ENCODE measurements around the gene CHD6. TPM values are rescaled to one million over a fixed set of nuclear protein-coding genes. Genes with fewer than 3 reads are reported as not detected.

Gene CHD6
- total RNA-seq, 1 donor from 2014 or later, result 36.8 TPM

DNA sequence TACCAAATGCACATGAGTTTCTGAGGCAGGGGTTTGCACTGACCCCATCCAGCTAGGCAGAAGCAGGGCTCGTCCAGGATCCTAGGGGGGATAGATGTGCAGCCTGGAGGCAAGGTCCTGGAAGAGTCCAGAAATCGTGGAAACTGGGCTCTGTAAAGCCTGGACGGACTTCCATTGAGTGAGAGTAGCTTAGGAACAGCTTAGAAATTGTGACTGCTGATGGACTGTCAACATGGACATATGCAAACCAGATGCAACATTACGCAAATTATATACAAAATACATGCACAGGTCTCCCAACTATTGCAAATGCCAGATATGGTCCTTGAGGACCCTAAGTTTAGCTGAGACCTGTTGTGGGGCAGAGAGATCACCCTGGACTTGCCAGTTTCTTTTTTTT lies 246.8 kb downstream of the CHD6 start:
- intact Hi-C loops (cut with micrococcal nuclease), result no loop called here
- Mint-ChIP-seq H3K27ac (no peak overlapping the region), H3K36me3 (ENCODE audit: low read depth) (peaks cover 2% of the 10 kb centered on the region), H3K4me3 (no peak overlapping the region), H3K9me3 (peaks cover 6% of the 10 kb centered on the region), H3K27me3 (ENCODE audit: insufficient read depth) (peaks cover 31% of the 10 kb centered on the region), H3K4me1 (ENCODE audit: low read depth) (peaks cover 4% of the 10 kb centered on the region)
- no peak for DNase-seq (ENCODE audit: low spot score)

DNA sequence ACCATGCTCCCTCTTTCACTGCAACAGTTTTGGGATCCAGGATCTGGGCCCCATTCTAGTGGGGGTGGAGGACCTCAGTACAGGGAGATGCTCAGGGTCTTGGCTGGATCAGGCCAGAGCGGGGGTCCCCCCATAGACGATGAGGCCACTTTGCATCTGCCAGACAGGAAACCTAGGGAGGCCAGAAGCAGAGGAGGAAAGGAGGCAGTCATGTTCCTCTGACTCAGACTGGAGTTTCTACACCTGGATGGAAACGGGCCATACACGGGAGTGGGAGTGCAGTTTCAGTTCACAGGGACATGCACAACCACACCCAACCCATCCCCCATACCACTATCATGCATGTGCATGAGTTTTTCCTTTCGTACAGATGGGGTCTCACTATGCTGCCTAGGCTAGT lies 248.0 kb downstream of the CHD6 start:
- DNase-seq (ENCODE audit: low spot score), result no peak
- Mint-ChIP-seq H3K9me3 (peaks cover 6% of the 10 kb centered on the region), H3K27me3 (ENCODE audit: insufficient read depth) (peaks cover 34% of the 10 kb centered on the region), H3K4me3 (no peak overlapping the region), H3K4me1 (ENCODE audit: low read depth) (peaks cover 4% of the 10 kb centered on the region), H3K27ac (no peak overlapping the region), H3K36me3 (ENCODE audit: low read depth) (peaks cover 2% of the 10 kb centered on the region)
- intact Hi-C loops (cut with micrococcal nuclease), result no loop called here

DNA sequence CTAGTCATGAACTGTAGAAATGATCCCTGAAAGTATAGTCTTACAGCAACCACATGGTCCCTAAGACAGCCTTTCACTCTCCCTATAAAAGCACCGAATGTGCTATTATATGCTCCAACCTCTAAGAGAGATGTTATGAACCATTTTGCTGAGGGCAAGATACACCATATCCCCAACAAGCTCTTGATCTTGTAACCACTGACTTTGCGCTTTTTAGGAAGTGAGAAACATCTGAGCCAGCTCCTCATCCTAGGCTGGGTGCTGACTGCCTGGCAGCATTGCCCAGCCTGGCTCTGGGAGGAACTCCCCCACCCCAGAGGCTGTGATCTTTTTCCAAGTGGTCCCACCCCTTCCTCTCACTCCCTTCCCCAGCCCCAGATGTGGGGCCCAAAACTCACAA lies 248.5 kb downstream of the CHD6 start:
- intact Hi-C loops (cut with micrococcal nuclease), result no loop called here
- peaks cover 4% of the 10 kb centered on the region for H3K4me1 Mint-ChIP-seq (ENCODE audit: low read depth)
- H3K27me3 Mint-ChIP-seq (ENCODE audit: insufficient read depth), result peaks cover 38% of the 10 kb centered on the region
- no peak for DNase-seq (ENCODE audit: low spot score)
- H3K9me3 Mint-ChIP-seq, result peaks cover 6% of the 10 kb centered on the region
- H3K27ac Mint-ChIP-seq, result no peak overlapping the region
- H3K36me3 Mint-ChIP-seq (ENCODE audit: low read depth), result peaks cover 2% of the 10 kb centered on the region
- no peak overlapping the region for H3K4me3 Mint-ChIP-seq

DNA sequence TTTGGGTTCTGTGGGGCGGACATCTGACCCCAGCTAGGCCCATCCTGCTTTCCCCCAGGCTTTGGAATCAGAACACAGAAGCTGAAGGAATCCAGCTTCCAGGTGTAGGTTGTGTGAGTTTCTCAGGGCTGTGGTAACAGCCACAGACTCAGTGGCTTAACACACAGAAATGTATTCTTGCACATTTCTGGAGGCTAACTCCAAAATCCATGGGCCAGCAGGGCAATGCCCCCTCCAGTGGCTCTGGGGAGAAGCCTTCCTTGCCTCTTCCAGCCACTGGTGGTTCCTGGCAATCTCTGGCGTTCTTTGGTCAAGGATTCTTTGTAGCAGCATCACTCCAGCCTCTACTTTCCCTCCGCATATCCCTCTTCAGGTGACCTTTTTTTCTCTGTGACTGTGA lies 250.2 kb downstream of the CHD6 start:
- Mint-ChIP-seq H3K4me3 (no peak overlapping the region), H3K9me3 (peaks cover 6% of the 10 kb centered on the region), H3K36me3 (ENCODE audit: low read depth) (peaks cover 2% of the 10 kb centered on the region), H3K4me1 (ENCODE audit: low read depth) (peaks cover 4% of the 10 kb centered on the region), H3K27ac (no peak overlapping the region), H3K27me3 (ENCODE audit: insufficient read depth) (peaks cover 39% of the 10 kb centered on the region)
- intact Hi-C loops (cut with micrococcal nuclease), result no loop called here
- no peak for DNase-seq (ENCODE audit: low spot score)

DNA sequence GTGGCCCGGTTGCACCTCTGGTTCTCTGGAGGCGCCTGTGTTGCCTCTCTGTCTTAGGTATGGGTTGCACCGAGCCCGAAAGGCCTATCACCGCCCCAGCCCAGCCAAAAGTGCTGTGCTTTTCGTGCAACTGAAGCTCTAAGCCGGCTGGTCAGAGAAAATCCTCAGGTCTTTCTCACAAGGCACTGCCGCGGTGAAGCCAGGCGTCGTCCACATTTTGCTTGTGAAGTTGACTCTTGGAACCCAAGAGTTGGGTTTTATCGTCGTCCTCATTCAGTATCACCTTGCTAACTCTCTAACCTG lies 250.8 kb downstream of the CHD6 start:
- Mint-ChIP-seq H3K4me3 (peak overlapping the region; percentile 49), H3K36me3 (ENCODE audit: low read depth) (peaks cover 2% of the 10 kb centered on the region), H3K27ac (peak overlapping the region; percentile 23), H3K4me1 (ENCODE audit: low read depth) (peaks cover 4% of the 10 kb centered on the region), H3K9me3 (peaks cover 6% of the 10 kb centered on the region), H3K27me3 (ENCODE audit: insufficient read depth) (peaks cover 39% of the 10 kb centered on the region)
- intact Hi-C loops (cut with micrococcal nuclease), result no loop called here
- no peak for DNase-seq (ENCODE audit: low spot score)

DNA sequence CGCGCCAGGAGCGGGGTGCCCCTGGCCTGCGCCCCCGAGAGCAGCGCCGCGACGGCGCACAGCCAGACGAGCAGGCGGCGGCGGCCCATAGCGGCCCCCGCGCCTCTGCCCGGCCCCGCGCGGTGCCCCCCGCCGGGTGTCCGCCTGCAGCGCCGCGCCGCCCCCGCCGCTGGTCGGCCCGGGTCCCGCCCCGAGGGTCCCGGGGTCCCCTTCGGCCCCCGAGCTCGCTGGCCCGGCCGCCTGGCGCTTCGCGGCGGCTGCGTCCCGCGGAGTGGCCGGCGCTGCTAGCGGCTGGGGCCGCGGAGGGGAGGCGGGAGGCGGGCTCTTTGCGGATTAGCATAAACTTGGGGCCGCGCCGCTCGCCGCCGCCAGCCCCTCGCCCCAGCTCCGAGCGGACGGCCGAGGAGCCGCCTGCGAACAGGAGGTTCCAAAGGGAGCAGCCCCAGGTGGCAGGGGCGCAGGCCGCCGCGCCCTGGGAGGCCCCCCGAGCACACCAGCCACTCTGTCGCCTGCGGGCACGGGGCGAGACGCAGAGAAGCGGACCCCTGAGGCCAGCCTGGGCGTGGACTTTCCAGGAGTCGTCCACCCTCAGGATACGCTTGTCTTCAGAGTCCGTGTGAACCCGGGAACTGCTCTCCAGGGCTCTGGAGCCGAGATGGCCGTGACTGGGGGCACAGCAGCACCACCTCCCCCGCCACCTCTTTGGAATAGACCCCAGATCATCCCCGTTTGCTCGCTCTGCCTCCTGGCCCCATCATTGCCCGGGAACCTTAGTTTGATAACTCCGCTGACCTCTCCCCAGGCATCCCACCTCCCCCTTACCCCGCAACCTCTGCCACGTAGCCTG lies 251.4 kb downstream of the CHD6 start, which contains the start of gene EMILIN3:
TSS of gene EMILIN3 (minus strand) at position 273 of the 847 bp plus-strand sequence. CDS start at position 89, 184 bp downstream.
- H3K4me1 Mint-ChIP-seq (ENCODE audit: low read depth), result peaks cover 4% of the 10 kb centered on the region
- peaks cover 6% of the 10 kb centered on the region for H3K9me3 Mint-ChIP-seq
- DNase-seq (ENCODE audit: low spot score), result no peak
- peaks cover 39% of the 10 kb centered on the region for H3K27me3 Mint-ChIP-seq (ENCODE audit: insufficient read depth)
- peak within 1 kb of the TSS; percentile 23 for H3K27ac Mint-ChIP-seq
- intact Hi-C loops (cut with micrococcal nuclease), result no loop called here
- H3K36me3 Mint-ChIP-seq (ENCODE audit: low read depth), result peaks cover 2% of the 10 kb centered on the region
- peak within 1 kb of the TSS; percentile 49 for H3K4me3 Mint-ChIP-seq

DNA sequence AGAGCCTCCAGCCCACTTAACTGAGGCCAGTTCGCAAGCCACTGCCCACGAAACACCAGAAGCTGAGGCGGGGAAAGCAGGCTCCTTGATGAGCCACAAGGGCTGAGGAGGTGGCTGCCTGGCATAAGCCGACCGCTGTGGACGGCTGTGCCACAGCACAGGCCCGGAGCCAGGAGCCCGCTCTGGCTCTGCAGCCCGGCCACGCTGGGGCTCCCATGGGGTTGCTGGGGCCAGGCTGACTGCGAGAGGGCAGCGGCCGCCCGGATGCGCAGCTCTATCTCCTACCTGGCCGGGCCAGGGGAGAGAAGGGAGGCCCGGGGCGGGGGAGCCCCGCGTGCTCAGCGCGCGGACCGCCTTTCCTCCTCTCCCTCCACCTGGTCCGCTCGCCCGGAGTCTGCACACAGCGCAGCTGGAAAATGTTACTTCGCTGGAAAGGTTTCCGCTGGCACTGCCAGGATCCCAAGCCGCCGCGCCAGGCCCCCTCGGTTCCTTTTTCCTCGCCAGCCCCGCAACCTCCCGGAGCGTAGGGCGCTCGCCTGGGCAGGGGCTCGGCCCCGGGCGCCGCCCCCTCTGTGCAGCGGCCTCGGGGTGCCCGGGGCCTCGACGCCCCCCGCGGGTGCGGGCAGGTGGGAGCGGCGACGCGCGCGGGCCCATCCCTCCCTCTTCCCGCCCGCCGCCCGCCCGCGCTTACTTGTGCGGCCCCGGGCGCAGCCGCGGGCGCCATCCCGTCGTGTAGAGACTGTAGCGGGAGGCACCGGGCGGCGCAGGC lies 252.2 kb downstream of the CHD6 start:
- intact Hi-C loops (cut with micrococcal nuclease), result no loop called here
- Mint-ChIP-seq H3K4me3 (peak overlapping the region; percentile 12), H3K27ac (no peak overlapping the region), H3K36me3 (ENCODE audit: low read depth) (no peaks in the 10 kb centered on the region), H3K9me3 (peaks cover under 1% of the 10 kb centered on the region), H3K27me3 (ENCODE audit: insufficient read depth) (peaks cover 39% of the 10 kb centered on the region), H3K4me1 (ENCODE audit: low read depth) (peaks cover 4% of the 10 kb centered on the region)
- no peak for DNase-seq (ENCODE audit: low spot score)

DNA sequence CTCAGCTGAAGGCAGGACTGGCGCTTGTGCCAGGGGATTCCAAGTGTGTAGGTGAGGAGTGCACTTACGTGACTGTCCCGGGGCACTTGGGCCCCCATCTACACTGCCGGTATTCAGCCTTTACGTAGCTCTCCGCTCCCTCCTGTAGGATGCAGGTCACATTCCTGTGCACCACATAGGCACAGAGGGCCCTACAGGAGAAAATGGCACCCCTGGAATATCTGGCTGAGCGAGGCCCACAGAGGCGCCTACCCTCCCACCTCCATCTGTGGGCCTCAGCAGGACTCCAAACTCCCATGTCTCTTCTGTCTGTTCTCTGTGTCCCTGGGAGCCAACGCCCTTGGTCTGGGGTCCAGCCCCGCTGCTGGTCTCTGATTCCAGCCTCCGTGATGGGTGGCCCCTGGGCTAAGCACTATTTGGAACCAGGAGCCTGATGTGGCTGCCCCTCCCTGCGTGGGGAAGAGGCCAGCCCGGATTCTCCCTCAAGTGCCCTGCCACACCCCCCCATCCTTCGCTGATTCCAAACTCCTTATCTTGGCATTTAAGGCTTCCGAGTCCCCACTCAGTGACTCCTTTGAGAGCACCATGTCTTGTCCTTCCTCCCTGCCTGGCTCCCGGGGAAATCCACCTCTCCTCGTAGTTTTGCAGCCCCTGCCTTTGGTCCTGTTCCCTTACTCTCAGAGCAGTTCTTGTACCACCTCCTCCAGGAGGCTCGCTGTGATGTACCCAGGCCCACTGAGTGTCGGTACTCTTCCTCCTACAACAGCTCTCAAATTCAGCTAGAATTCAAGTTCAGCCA lies 253.0 kb downstream of the CHD6 start:
- intact Hi-C loops (cut with micrococcal nuclease), result no loop called here
- H3K4me1 Mint-ChIP-seq (ENCODE audit: low read depth), result peaks cover 4% of the 10 kb centered on the region
- no peaks in the 10 kb centered on the region for H3K9me3 Mint-ChIP-seq
- H3K27me3 Mint-ChIP-seq (ENCODE audit: insufficient read depth), result peaks cover 39% of the 10 kb centered on the region
- H3K27ac Mint-ChIP-seq, result no peak overlapping the region
- DNase-seq (ENCODE audit: low spot score), result no peak
- H3K4me3 Mint-ChIP-seq, result peak overlapping the region; percentile 12
- H3K36me3 Mint-ChIP-seq (ENCODE audit: low read depth), result no peaks in the 10 kb centered on the region

DNA sequence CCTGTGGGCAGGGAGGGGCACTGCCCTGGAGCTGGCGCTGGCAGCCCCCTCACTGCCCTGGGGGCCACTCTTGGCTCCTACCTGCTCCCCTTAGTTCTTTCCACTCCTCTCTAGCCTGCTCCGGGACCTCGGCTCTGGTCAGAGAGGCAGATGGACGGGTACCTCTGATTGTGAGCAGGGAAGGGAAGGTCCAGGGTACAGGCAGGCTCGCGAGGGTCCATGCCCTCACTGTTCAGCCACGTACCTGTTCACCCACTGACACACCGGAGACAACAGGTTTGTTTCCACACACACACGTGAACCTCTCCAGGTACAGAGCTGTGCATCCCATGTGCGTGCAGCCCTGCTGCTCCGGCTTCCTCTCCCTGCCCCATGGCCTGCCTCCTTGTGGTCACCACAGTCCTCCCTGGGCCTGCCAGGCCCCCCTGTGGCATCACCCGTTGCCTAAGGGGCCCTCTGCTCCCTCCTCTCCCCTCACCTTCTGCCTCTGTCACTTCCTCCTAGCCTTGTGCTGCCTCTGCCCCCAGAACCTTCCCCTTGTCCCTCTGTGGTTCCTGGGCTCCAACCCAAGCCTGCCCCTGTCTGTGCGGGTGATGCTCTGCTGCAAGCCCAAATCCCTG lies 253.8 kb downstream of the CHD6 start:
- Mint-ChIP-seq H3K4me1 (ENCODE audit: low read depth) (peaks cover 4% of the 10 kb centered on the region), H3K9me3 (no peaks in the 10 kb centered on the region), H3K36me3 (ENCODE audit: low read depth) (no peaks in the 10 kb centered on the region), H3K4me3 (no peak overlapping the region), H3K27me3 (ENCODE audit: insufficient read depth) (peaks cover 31% of the 10 kb centered on the region), H3K27ac (no peak overlapping the region)
- no peak for DNase-seq (ENCODE audit: low spot score)
- intact Hi-C loops (cut with micrococcal nuclease), result no loop called here

DNA sequence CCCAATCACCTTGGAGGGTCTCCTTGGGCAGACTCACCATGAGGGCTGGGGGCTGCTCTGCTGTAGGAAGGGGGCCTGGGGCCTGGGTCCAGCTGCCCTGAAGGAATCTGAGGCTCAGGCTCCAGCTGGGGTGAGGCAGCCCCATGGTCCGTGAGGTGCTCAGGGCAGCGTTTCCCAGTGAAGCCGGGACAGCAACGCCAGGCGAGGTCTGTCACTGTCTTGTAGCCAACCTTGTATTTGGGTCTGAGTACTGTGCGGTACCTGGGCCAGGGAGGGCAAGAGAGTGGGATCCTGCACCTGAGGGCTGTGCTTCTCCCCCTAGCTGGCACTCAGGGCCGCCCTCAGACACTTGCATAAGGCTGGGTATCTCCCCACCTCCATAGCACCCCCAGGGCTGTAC lies 254.6 kb downstream of the CHD6 start:
- Mint-ChIP-seq H3K27me3 (ENCODE audit: insufficient read depth) (peaks cover 26% of the 10 kb centered on the region), H3K4me1 (ENCODE audit: low read depth) (peaks cover 4% of the 10 kb centered on the region), H3K27ac (no peak overlapping the region), H3K4me3 (no peak overlapping the region), H3K9me3 (no peaks in the 10 kb centered on the region), H3K36me3 (ENCODE audit: low read depth) (no peaks in the 10 kb centered on the region)
- DNase-seq (ENCODE audit: low spot score), result no peak
- intact Hi-C loops (cut with micrococcal nuclease), result no loop called here

DNA sequence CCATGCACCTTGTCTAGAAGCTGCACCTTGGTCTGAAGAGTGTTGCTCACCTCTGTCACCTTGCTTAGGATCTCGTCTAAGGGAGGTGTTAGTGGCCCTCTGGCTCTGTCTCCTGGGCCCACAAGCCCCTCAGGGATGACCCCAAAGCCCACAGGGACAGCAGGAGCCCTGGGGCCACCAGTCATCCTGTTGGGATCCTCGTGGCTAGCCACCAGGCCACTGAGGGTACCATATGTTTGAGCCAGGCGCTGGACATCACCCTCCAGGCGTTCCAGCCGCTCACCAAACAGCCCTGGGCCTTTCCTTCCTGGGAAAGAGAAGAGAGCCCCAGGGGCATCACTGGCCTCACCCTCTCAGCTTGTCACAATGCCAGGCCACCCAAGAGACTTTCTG lies 255.4 kb downstream of the CHD6 start:
- no peak for DNase-seq (ENCODE audit: low spot score)
- no peaks in the 10 kb centered on the region for H3K9me3 Mint-ChIP-seq

More for the DNA sequence above, 255.4 kb downstream of the CHD6 start:
- no peak overlapping the region for H3K4me3 Mint-ChIP-seq
- intact Hi-C loops (cut with micrococcal nuclease), result no loop called here
- no peaks in the 10 kb centered on the region for H3K36me3 Mint-ChIP-seq (ENCODE audit: low read depth)
- peaks cover 4% of the 10 kb centered on the region for H3K4me1 Mint-ChIP-seq (ENCODE audit: low read depth)
- H3K27ac Mint-ChIP-seq, result no peak overlapping the region
- H3K27me3 Mint-ChIP-seq (ENCODE audit: insufficient read depth), result peaks cover 21% of the 10 kb centered on the region
